Psoas muscle (tissue), 8 donors: Measurements from ENCODE around the gene KPNA6. TPM values are rescaled to one million over a fixed set of nuclear protein-coding genes. Genes with fewer than 3 reads are reported as not detected.
"Not testable (repeated sequence)": the region's sequence is repeated elsewhere in the genome, so short reads cannot be mapped to it uniquely, and the experiment has no call there.

Experiments
- ATAC-seq, 4 donors: fragments of 200-7000 bp; cut with Tn5 transposase; one replicate each; pipeline ENCODE4 v1.9.1; 2020; ENCODE audit warnings: moderate library complexity in 3 of 4, mild to moderate bottlenecking in 2 of 4
- DNase-seq, 2 donors: peaks; one replicate each; pipeline ENCODE4 v3.0.0-alpha.2; 2020
- H3K27ac ChIP-seq: fragments of 200-600 bp; one replicate; pipeline ENCODE4 v1.8.0; 2022
- H3K27me3 ChIP-seq, 3 donors: fragments of 200-600 bp in 1 of 3; one replicate each; pipeline versions ENCODE4 v1.6.1 to v1.8.0; 2013 to 2022; ENCODE audit warnings: low read length in 2 of 3, mild to moderate bottlenecking in 2 of 3, moderate library complexity in 1 of 3; ENCODE audit not compliant: insufficient read depth in 3 of 3
- H3K36me3 ChIP-seq, 2 donors: fragments of 200-600 bp in 1 of 2; one replicate each; pipeline versions ENCODE4 v1.6.1 to v1.8.0; 2013 to 2022; ENCODE audit warnings: low read depth in 1 of 2, mild to moderate bottlenecking in 1 of 2, moderate library complexity in 1 of 2; ENCODE audit not compliant: insufficient read depth in 1 of 2
- H3K4me1 ChIP-seq: fragments of 200-600 bp; one replicate; pipeline ENCODE4 v1.8.0; 2022
- H3K4me3 ChIP-seq: fragments of 200-600 bp; one replicate; pipeline ENCODE4 v1.8.0; 2022; ENCODE audit warnings: mild to moderate bottlenecking
- H3K9me3 ChIP-seq: fragments of 200-600 bp; one replicate; pipeline ENCODE4 v1.8.0; 2022
- WGBS, 3 donors: extraction: QIAGEN DNeasy Blood & Tissue Kit; methylation state at CpG; one replicate each; pipeline versions ENCODE4 v1.1.6 to v1.1.7; 2013; 5-methylcytosine and 5-hydroxymethylcytosine counted together
- intact Hi-C, 2 donors: fragments of 100-400 bp; cut with DNase I; formaldehyde crosslinking; loops; one replicate each; pipeline versions ENCODE4 v1.11.0 to v1.14.2; 2022
- polyA plus RNA-seq, 3 donors: library from polyadenylated mRNA; stranded (reverse); fragments of 200-250 nt; gene quantifications; one replicate each; pipeline ENCODE4 v1.2.3, GENCODE V29; 2013
- total RNA-seq, 4 donors: library from RNA; stranded (reverse); fragmentation: NEBNext Ultra II Directional in 2 of 4; extraction: Animal tissue kit (Norgen Biotek cat#: 25700) in 2 of 4; gene quantifications; one replicate each; pipeline versions ENCODE4 v1.2.1 to v1.2.4, GENCODE V29; 2021 to 2023
- TF ChIP-seq, protein P1 (sequence below): fragments of 200-600 bp; IDR thresholded peaks from one replicate; pipeline ENCODE4 v1.8.0; 2022; ENCODE audit warnings: antibody characterized with exemption
- donor health status: healthy with polysubstance abuse.
- donor health status: DM: no; HTN: no; CAD: no; lungs with moderate emphysema.
- donor health status: Bipolar disorder and iron deficiency.
- donor health status: healthy.
- donor health status: DM: yes; HTN: yes; CAD: no.
- donor health status: DM: no; HTN: no; CAD: no.
- donor health status: DM: no; HTN: no; CAD: no.
- donor health status: DM: yes; HTN: yes; CAD: no.

Gene KPNA6
- total and polyA plus RNA-seq, 7 donors, result 13.4 to 98.3 (median 67.4) TPM

DNA sequence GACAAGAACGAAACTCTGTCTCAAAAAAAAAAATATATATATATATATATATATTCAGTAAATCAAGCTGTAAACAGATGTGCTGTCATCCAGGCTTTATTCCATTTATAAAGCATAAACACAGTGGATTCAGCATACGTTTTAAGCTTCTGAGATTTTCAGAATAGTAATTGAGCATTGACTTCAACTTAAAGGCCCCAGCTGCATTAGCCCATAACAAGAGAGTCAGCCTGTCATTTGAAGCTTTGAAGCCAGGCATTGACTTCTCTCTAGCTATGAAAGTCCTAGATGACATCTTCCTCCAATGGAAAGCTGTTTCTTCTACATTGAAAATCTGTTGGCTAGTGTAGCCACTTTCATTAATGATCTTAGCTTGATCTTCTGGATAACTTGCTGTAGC lies 6.6 kb downstream of the KPNA6 start:
- H3K27ac ChIP-seq, result no peak overlapping the region
- DNase-seq (no peak), ATAC-seq (no peak)
- TF ChIP-seq, protein P1, sequence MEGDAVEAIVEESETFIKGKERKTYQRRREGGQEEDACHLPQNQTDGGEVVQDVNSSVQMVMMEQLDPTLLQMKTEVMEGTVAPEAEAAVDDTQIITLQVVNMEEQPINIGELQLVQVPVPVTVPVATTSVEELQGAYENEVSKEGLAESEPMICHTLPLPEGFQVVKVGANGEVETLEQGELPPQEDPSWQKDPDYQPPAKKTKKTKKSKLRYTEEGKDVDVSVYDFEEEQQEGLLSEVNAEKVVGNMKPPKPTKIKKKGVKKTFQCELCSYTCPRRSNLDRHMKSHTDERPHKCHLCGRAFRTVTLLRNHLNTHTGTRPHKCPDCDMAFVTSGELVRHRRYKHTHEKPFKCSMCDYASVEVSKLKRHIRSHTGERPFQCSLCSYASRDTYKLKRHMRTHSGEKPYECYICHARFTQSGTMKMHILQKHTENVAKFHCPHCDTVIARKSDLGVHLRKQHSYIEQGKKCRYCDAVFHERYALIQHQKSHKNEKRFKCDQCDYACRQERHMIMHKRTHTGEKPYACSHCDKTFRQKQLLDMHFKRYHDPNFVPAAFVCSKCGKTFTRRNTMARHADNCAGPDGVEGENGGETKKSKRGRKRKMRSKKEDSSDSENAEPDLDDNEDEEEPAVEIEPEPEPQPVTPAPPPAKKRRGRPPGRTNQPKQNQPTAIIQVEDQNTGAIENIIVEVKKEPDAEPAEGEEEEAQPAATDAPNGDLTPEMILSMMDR, result no peak
- H3K27me3 ChIP-seq, result no peaks in the 10 kb centered on the region
- H3K36me3 ChIP-seq, result no peaks in the 10 kb centered on the region
- H3K9me3 ChIP-seq, result no peaks in the 10 kb centered on the region
- no peak overlapping the region for H3K4me3 ChIP-seq
- WGBS, 3 donors, result 45 to 60% (median 45%) methylated on average over 2 of the region's 2 CpGs
- peaks cover 45% of the 10 kb centered on the region for H3K4me1 ChIP-seq
- intact Hi-C loops, result loop anchor here in 1 of 2 donors (5.0 kb wide), 1 partner anchor 43 kb away; no protein-coding TSS in a partner anchor

DNA sequence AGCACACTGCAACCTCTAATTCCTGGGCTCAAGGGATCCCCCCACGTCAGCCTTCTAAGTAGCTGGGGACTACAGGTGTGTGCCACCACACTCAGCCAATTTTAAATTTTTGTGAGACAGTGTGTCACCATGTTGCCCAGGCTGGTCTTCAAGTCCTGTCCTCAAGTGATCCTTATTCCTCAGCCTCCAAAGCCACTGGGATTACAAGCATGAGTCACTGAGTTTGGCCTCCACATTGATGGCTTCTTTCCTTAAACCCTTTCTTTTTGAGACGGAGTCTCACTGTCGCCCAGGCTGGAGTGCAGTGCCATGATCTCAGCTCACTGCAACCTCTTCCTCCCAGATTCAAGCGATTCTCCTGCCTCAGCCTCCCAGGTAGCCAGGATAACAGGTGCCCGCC lies 7.6 kb downstream of the KPNA6 start:
- TF ChIP-seq, protein P1, result no peak
- intact Hi-C loops, result no loop called here
- 81 to 86% (median 82%) methylated on average over 5 of the region's 5 CpGs for WGBS, 3 donors
- Histone ChIP-seq H3K9me3 (no peaks in the 10 kb centered on the region), H3K4me3 (no peak overlapping the region), H3K36me3 (no peaks in the 10 kb centered on the region), H3K4me1 (peaks cover 37% of the 10 kb centered on the region), H3K27me3 (no peaks in the 10 kb centered on the region), H3K27ac (peak overlapping the region; percentile 44)
- DNase-seq (no peak), ATAC-seq (peak in 2 of 4 donors; percentile 20 to 34)

DNA sequence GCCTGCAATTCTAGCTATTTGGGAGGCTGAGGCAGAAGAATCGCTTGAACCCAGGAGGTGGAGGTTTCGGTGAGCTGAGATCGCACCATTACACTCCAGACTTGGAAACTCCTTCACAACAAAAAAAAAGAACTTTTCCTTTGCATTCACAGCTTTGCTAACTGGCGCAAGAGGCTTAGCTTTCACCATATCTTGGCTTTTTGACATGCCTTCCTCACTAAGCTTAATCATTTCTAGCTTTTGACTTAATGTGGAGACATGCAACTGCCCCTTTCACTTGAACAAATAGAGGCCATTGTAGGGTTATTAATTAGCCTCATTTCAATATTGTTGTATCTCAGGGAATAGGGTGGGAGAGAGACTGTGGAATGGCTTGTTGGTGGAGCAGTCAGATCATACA lies 8.7 kb downstream of the KPNA6 start:
- Histone ChIP-seq H3K9me3 (no peaks in the 10 kb centered on the region), H3K27ac (peak overlapping the region; percentile 44), H3K27me3 (no peaks in the 10 kb centered on the region), H3K4me3 (no peak overlapping the region), H3K36me3 (no peaks in the 10 kb centered on the region), H3K4me1 (peaks cover 37% of the 10 kb centered on the region)
- WGBS, 3 donors, result 95 to 99% (median 96%) methylated on average over 4 of the region's 4 CpGs
- ATAC-seq, result no peak
- intact Hi-C loops, result no loop called here
- TF ChIP-seq, protein P1, result no peak
- DNase-seq, result no peak

DNA sequence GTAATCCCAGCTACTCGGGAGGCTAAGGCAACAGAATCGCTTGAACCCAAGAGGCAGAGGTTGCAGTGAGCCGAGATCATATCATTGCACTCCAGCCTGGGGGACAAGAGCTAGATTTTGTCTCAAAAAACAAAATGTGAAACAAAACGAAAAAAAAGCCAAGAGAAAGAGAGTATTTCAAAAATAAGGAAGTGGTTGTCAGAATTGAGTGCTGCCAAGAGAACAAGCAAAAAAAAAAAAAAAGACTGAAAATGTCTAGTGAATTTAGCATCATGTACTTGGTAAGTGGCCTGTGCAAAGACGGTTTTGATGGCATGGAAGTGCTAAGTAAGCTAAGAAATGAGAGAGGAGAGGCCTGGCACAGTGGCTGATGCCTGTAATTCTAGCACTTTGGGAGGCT lies 14.3 kb downstream of the KPNA6 start:
- TF ChIP-seq, protein P1, result no peak
- peaks cover 27% of the 10 kb centered on the region for H3K4me1 ChIP-seq

DNA sequence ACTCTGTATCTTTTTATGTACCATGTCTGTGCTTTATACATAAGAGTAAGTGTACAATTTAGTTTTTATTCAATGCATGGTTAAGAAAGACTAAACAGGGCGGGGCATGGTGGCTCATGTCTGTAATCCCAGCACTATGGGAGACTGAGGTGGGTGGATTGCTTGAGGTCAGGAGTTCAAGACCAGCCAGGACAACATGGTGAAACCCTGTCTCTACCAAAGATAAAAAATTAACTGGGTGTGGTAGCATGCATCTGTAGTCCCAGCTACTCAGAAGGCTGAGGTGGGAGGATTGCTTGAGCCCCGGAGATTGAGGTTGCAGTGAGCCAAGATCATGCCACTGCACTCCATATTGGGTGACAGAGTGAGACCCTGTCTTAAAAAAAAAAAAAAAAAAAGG lies 15.5 kb downstream of the KPNA6 start:
- H3K36me3 ChIP-seq, result not testable (repeated sequence)
- 85 to 98% (median 89%) methylated on average over 2 of the region's 2 CpGs for WGBS, 3 donors
- peaks cover 26% of the 10 kb centered on the region for H3K4me1 ChIP-seq

More for the DNA sequence above, 14.3 kb downstream of the KPNA6 start:
- H3K9me3 ChIP-seq, result no peaks in the 10 kb centered on the region
- ATAC-seq (no peak), DNase-seq (no peak)
- no peaks in the 10 kb centered on the region for H3K36me3 ChIP-seq
- no peaks in the 10 kb centered on the region for H3K27me3 ChIP-seq
- no peak overlapping the region for H3K27ac ChIP-seq
- no peak overlapping the region for H3K4me3 ChIP-seq
- intact Hi-C loops, result no loop called here
- WGBS, 3 donors, result 50 to 67% (median 62%) methylated on average over 5 of the region's 5 CpGs

More for the DNA sequence above, 15.5 kb downstream of the KPNA6 start:
- H3K9me3 ChIP-seq, ATAC-seq, DNase-seq, H3K27me3 ChIP-seq, intact Hi-C loops, H3K27ac ChIP-seq, H3K4me3 ChIP-seq: not testable (repeated sequence)
